ENCODE results near the gene CHMP1B. TPM values are rescaled to one million over a fixed set of nuclear protein-coding genes. Genes with fewer than 3 reads are reported as not detected.

CHMP1B gene
- total RNA-seq (2022) (39.7 and 50.1 TPM in 2 replicates), Bru-seq, nascent RNA (percentile 97 among the genes with signal in this experiment), BruChase-seq, experiment 1, labeled RNA remaining after a 6-hour chase (percentile 100 among the genes with signal in this experiment), BruChase-seq, experiment 2, labeled RNA remaining after a 2-hour chase (percentile 99 among the genes with signal in this experiment)
- long read RNA-seq, transcript CHMP1B-201 (1 exons, 3,054 nt): major isoform, 112 of 112 reads
- long read RNA-seq, partial matches to known transcripts: 0 of 112 reads
- long read RNA-seq, other reads (novel, unspliced or antisense): 0 of 112 reads

- peak; percentile 95 for DNase-seq (ENCODE audit: unreplicated experiment)
- Mint-ChIP-seq H3K4me1 (ENCODE audit: insufficient read depth, unreplicated experiment) (peaks cover 12% of the 10 kb centered on the region), H3K27ac (ENCODE audit: low read depth, unreplicated experiment) (peak within 1 kb of the TSS; percentile 99), H3K36me3 (ENCODE audit: insufficient read depth, unreplicated experiment) (peaks cover 52% of the 10 kb centered on the region), H3K9me3 (ENCODE audit: unreplicated experiment) (no peaks in the 10 kb centered on the region), H3K4me3 (ENCODE audit: unreplicated experiment) (peak within 1 kb of the TSS; percentile 96), H3K27me3 (ENCODE audit: insufficient read depth, unreplicated experiment) (no peaks in the 10 kb centered on the region)
- BruUV-seq (replicated peaks): no TSS peak
- POLR2A ChIA-PET: interaction anchor here (0.7 to 4.1 kb wide), 32 partner anchors 8 to 525 kb away, joined by 3 to 35 read pairs (median 4); partner anchors contain the start of genes AFG3L2, GNAL, IMPA2 and MPPE1
- no peak for TF ChIP-seq CTCF (IDR thresholded peaks at IDR 0.05; ENCODE audit: unreplicated experiment)
- CTCF ChIA-PET: no interaction called here
- intact Hi-C loops (cut with micrococcal nuclease): loop anchor here (5.0 kb wide), 2 partner anchors 119 to 131 kb away; partner anchors contain the start of gene IMPA2
These were observed at the start of gene CHMP1B for GRCh38 chr18:11851146-11851805. Gene CHMP1B (plus strand): TSS chr18:11851413. CDS start chr18:11851512, 99 bp downstream.

- no peak for TF ChIP-seq CTCF (IDR thresholded peaks at IDR 0.05; ENCODE audit: unreplicated experiment)
- H3K9me3 Mint-ChIP-seq (ENCODE audit: unreplicated experiment): no peaks in the 10 kb centered on the region
- H3K4me1 Mint-ChIP-seq (ENCODE audit: insufficient read depth, unreplicated experiment): no peaks in the 10 kb centered on the region
- intact Hi-C loops (cut with micrococcal nuclease): no loop called here
- ChIA-PET POLR2A (no interaction called here), CTCF (no interaction called here)
- H3K36me3 Mint-ChIP-seq (ENCODE audit: insufficient read depth, unreplicated experiment): no peaks in the 10 kb centered on the region
- DNase-seq (ENCODE audit: unreplicated experiment): no peak
- H3K27me3 Mint-ChIP-seq (ENCODE audit: insufficient read depth, unreplicated experiment): peaks cover 42% of the 10 kb centered on the region
- no TSS peak for BruUV-seq (replicated peaks)
- H3K27ac Mint-ChIP-seq (ENCODE audit: low read depth, unreplicated experiment): no peak overlapping the region
- H3K4me3 Mint-ChIP-seq (ENCODE audit: unreplicated experiment): no peak overlapping the region
These were observed 49.6 kb upstream of the CHMP1B start for GRCh38 chr18:11801573-11801972.

GRCh38 chr18:11802158-11802557 is 49.1 kb upstream of the CHMP1B start:
- Mint-ChIP-seq H3K4me3 (ENCODE audit: unreplicated experiment) (no peak overlapping the region), H3K9me3 (ENCODE audit: unreplicated experiment) (no peaks in the 10 kb centered on the region), H3K36me3 (ENCODE audit: insufficient read depth, unreplicated experiment) (no peaks in the 10 kb centered on the region), H3K4me1 (ENCODE audit: insufficient read depth, unreplicated experiment) (peaks cover 4% of the 10 kb centered on the region), H3K27me3 (ENCODE audit: insufficient read depth, unreplicated experiment) (peaks cover 42% of the 10 kb centered on the region), H3K27ac (ENCODE audit: low read depth, unreplicated experiment) (no peak overlapping the region)
- DNase-seq (ENCODE audit: unreplicated experiment): no peak
- POLR2A ChIA-PET: no interaction called here
- TF ChIP-seq CTCF (IDR thresholded peaks at IDR 0.05; ENCODE audit: unreplicated experiment): no peak
- BruUV-seq (replicated peaks): no TSS peak
- CTCF ChIA-PET: interaction anchor here (0.6 to 0.8 kb wide), 2 partner anchors 74 to 222 kb away, joined by 3 read pairs; no protein-coding TSS in a partner anchor
- intact Hi-C loops (cut with micrococcal nuclease): no loop called here

GRCh38 chr18:11802586-11802985 is 48.6 kb upstream of the CHMP1B start:
- Mint-ChIP-seq H3K27me3 (ENCODE audit: insufficient read depth, unreplicated experiment) (peaks cover 42% of the 10 kb centered on the region), H3K4me3 (ENCODE audit: unreplicated experiment) (no peak overlapping the region), H3K27ac (ENCODE audit: low read depth, unreplicated experiment) (no peak overlapping the region), H3K36me3 (ENCODE audit: insufficient read depth, unreplicated experiment) (no peaks in the 10 kb centered on the region), H3K4me1 (ENCODE audit: insufficient read depth, unreplicated experiment) (peaks cover 8% of the 10 kb centered on the region), H3K9me3 (ENCODE audit: unreplicated experiment) (no peaks in the 10 kb centered on the region)
- intact Hi-C loops (cut with micrococcal nuclease): no loop called here
- ChIA-PET POLR2A (no interaction called here), CTCF (interaction anchor here (0.6 to 0.8 kb wide), 2 partner anchors 74 to 222 kb away, joined by 3 read pairs; no protein-coding TSS in a partner anchor)
- BruUV-seq (replicated peaks): no TSS peak
- DNase-seq (ENCODE audit: unreplicated experiment): no peak
- no peak for TF ChIP-seq CTCF (IDR thresholded peaks at IDR 0.05; ENCODE audit: unreplicated experiment)

Data from MCF 10A (cell line).